HG02973 (cell line): Measurements from ENCODE around the gene SCUBE3.

Experiments used
- ATAC-seq: cut with Tn5 transposase; IDR thresholded peaks from one replicate; pipeline ENCODE4 v1.9.1; 2021; ENCODE audit warnings: moderate library complexity; ENCODE audit not compliant: unreplicated experiment

SCUBE3 gene

DNA sequence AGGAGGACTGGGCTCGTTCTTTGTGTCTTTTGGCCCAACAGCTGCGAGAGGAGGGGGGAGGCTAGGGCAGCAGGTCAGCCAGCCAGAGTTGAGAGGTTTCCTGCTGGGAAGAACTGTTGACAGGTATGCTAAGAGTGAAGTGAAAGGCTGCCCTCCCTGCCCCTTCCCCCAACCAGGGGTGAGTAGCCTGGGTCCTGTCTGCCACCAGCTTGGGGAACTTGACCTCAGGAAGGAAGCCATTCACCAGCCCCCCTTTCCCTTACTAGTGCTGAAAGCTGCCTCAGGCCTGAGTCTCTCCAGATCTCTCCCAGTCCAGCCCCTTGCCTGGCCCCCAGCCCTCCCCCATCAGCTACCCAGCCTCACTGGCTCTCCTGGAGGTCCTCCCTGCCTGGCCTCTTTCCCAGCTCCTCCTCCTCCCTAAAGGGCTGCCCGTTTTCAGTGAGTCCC is 25.1 kb downstream of the SCUBE3 start:
- ATAC-seq, result no peak

DNA sequence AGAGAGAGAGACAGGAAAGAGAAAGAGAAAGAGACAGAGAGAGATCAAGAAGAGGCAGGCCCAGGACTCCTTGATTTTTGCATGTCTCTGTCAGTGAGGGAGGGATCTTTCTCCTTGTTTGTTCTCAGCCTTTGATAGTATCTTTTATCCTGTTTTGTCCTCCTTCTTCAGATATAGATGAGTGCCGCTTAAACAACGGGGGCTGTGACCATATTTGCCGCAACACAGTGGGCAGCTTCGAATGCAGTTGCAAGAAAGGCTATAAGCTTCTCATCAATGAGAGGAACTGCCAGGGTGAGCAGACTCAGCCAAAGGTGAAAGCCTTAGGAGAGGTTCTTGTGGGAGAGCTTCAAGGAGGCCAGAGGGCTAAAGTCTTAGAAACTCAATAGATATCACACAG is 25.8 kb downstream of the SCUBE3 start:
- ATAC-seq, result no peak

DNA sequence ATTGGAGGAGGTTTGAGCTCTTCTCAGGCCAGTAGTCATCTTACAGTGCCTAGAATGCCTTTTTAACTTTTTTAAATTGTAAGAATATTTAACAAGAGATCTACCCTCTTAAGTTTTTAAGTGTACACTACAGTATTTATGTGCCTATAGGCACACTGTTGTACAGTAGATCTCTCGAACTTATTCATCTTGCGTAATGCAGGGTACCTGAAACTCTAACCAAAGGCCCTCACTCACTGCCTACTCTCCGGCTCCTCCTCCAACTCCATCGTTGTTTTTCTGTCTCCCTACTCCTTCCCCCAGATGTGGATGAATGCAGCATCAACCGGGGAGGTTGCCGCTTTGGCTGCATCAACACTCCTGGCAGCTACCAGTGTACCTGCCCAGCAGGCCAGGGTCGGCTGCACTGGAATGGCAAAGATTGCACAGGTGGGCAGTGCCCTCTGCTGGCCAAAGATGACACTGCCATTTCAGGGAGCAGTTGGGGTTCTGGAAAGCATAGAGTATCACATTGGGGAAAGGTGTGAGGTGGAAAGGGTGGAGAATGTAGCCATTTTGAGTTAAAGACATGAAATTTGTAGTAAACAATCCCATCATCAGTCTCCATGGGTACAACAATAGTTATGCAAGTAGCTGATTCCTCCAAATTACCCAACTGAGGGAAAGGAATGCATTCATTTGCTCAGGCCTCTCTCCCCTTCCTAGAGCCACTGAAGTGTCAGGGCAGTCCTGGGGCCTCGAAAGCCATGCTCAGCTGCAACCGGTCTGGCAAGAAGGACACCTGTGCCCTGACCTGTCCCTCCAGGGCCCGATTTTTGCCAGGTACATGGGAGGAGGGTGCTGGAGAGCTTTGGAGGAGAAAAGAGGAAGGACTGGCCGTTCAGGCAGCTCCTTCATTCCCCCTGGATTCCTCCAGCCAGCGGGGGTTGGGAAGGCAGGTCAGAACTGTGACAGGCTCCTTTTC is 27.4 kb downstream of the SCUBE3 start:
- ATAC-seq, result no peak

DNA sequence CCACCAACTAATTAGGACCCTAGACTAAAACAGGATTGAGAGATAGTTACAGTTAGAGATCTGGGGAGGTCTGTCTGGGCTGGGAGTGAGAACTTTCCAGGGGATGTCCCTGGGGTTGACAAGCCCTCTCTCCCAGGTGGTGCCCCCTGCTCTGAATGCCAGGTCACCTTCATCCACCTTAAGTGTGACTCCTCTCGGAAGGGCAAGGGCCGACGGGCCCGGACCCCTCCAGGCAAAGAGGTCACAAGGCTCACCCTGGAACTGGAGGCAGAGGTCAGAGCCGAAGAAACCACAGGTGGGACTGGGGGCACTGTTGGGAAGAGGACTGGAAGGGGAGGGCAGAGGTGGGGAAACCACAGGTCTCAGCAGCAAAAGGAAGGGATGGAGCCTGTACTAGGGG is 28.7 kb downstream of the SCUBE3 start:
- ATAC-seq, result no peak

DNA sequence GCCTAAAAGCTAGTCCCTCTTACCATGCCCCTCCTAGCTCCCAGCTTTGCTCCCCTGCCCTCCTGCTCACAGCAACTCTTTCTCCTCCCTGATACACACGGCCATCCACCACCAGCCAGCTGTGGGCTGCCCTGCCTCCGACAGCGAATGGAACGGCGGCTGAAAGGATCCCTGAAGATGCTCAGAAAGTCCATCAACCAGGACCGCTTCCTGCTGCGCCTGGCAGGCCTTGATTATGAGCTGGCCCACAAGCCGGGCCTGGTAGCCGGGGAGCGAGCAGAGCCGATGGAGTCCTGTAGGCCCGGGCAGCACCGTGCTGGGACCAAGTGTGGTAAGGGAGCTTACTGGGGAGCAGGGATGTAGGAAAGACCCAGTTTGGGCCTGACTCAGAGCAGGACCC is 29.1 kb downstream of the SCUBE3 start:
- ATAC-seq, result no peak

DNA sequence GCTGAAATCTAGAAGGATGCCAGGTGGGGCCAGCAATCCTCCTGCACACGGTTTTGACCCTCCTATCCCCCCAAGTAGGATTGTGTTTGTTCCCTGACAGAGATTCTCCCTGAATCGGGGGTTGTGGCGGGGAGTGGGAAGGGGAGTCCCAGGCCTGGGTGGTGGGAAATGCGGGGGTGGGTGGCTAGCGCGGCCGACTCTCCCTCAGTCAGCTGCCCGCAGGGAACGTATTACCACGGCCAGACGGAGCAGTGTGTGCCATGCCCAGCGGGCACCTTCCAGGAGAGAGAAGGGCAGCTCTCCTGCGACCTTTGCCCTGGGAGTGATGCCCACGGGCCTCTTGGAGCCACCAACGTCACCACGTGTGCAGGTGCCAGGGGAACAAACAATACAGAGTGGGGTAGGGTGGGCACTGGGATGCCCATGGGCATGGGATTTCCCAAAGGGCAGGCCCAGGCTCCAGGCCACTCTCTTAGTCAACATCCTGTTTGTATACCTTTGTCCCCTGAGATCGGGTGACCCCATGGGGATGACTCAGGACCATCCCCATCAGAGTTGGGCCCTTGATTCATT is 29.7 kb downstream of the SCUBE3 start:
- no peak for ATAC-seq

- ATAC-seq, result no peak
Measured at GRCh38 chr6:35244551-35244950, 30.8 kb downstream of the SCUBE3 start.

DNA sequence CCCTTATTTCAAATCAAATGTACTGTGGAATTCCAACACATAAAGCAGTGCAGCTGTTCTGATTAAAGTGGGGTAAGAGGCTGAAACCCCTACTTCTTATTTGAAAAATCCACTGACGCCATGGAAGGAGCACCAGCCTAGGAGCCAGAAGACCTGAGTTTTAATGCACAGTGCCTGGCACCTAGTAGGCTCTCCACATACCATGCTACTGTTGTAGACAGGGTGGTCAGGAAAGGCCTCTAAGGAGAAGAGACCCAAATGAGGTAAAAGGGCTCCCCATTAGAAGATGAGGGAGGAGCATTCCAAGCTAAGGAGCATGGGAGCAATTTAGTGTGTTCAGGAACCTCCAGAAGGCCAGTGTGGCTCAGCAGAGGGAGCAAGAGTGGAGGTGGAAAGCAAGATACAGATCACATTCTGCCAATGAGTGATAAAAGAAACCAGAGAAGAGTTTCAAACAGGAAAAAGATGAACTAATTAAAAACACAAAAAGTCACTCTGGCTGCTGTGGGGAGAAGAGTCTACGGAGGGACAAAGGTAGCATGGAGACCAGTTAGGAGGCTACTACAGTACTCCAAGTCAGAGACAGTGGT is 34.0 kb downstream of the SCUBE3 start:
- no peak for ATAC-seq

DNA sequence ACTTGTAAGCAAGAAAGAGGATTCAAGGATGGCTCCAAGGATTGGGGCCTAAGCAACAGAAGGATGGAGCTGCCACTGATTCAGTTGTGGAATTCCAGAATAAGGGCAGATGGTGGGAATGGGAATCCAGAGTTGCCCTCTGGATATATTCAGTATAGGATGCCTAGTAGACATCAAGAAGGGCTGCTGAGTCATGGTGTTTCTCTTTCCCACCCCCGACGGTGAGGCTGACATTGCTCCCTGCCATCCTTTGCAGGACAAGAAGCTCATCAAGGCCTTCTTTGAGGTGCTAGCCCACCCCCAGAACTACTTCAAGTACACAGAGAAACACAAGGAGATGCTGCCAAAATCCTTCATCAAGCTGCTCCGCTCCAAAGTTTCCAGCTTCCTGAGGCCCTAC is 34.5 kb downstream of the SCUBE3 start:
- ATAC-seq, result no peak

DNA sequence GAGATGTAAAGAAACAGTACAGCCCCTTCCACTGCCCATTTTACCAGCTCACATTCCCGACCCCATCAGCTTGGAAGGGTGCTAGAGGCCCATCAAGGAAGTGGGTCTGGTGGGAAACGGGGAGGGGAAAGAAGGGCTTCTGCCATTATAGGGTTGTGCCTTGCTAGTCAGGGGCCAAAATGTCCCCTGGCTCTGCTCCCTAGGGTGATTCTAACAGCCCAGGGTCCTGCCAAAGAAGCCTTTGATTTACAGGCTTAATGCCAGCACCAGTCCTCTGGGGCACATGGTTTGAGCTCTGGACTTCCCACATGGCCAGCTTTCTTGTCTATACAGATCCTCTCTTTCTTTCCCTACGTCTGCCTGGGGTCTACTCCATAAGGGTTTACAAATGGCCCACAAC is 35.2 kb downstream of the SCUBE3 start:
- ATAC-seq, result no peak

DNA sequence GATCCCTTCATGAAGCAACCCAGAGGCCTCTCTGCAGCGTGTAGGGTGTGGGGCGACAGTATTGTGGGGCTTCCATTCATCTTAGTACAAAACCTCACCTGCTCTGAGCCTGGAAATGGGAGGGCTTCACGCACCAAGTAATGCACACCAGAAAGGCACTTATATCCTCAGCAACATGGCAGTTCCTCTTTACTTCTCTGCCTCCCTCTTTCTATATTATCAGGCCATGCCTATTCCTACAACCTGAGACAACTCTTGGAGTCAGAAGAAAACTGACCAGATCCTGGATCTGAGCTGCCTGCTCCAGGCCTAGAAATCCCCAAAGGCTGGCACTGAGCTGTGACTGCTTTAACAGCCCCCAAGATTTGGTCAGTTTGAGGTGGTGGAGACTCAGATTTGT is 38.2 kb downstream of the SCUBE3 start:
- no peak for ATAC-seq

DNA sequence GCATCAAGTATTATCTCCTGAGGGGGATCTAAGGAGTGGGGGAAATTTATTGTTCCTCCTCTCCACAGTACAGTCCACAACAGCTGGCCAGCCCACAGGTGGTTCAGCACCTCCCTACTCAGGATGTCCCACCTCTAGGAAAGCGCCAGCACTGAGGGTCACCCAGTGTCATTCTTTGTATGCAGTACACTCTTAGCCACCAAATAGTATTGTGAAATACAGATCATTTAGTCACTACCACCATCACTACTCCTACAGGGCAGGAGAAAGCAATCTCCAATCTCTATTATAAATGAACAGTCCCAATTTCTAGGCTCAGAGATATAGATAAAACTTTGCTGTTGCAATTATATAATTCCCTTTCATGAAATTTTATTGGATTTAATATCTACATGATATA is 39.5 kb downstream of the SCUBE3 start:
- ATAC-seq, result no peak

DNA sequence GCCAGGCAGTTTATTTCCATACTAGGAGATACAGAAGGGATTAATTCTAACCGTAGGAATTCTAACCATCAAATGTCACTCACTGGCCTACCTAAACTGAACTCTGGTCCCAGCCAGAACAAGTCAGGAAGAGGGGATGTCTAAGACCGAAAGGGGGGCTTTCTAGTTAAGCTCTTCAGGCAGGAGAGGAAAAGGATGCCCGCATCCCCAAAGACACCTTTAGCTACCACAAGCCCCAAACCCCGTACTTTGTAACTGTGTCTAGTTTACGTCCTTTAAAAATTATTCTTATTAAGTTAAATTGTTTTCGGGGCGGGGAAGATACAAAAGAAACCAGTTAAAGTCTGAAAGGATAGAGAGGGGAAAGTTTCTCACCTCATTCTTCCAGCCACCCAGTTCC is 44.6 kb downstream of the SCUBE3 start:
- ATAC-seq, result no peak

- ATAC-seq, result peak; percentile 8
Measured at GRCh38 chr6:35258858-35259193, 45.1 kb downstream of the SCUBE3 start.

GRCh38 chr6:35259194-35259947 is 45.6 kb downstream of the SCUBE3 start, which contains the start of gene ZNF76:
Gene ZNF76, plus strand, starts transcription at chr6:35259735. Its CDS starts 21,417 bp downstream, at chr6:35281152.
- ATAC-seq, result peak; percentile 81

DNA sequence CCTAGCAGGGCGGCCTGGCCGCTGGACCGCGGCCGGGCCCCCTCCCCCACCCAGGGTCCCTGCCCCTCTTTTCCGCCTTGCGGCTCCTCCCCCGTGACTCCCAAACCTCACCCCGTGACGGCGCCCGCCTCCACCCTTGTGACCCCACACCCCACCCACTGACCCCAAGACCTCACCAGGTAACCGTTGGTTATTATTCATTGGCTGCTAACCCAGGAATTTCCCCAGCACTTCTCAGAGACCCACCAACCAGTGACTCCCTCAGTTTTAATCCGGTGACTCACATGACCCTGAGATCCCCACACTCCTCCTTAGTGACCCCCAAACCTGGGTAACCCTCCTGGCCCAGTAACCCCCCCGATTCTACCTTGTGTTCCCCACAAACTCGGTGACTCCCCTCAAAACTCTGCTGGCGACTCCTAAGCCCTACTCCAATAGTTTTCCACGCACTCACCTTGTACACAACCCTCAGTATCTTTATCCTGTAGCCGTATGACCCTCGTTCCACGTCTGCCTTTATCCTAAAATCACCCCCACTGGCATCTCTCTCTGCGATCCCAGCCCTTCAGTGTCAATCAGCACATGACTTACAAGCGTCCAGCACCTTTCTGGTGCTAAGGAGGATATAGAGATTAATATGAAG is 46.3 kb downstream of the SCUBE3 start:
- ATAC-seq, result peak; percentile 38

GRCh38 chr6:35260591-35261570 is 47.1 kb downstream of the SCUBE3 start:
- ATAC-seq, result no peak

DNA sequence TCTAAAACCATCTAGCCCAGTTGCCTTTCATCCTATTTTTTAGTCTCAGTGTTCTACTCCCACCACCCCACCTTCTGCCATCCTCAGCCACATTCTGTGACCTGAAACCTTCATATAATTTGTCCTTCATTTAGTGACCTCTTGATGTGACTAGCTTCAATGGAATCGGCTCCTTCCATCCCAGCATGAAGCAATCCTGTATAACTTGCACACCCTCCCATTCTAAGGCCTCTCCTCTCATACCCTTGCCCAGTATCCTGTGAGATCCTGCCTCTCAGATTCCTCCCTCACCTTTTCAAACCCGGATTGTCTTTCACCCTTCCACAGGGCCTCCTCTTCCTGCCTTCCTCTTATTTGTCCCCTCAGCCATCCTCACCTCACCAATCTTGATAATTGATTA is 48.8 kb downstream of the SCUBE3 start:
- ATAC-seq, result no peak

GRCh38 chr6:35264550-35265274 is 51.0 kb downstream of the SCUBE3 start:
- ATAC-seq, result no peak
